ENCODE results near the gene SPOCK1.

Gene SPOCK1

DNA sequence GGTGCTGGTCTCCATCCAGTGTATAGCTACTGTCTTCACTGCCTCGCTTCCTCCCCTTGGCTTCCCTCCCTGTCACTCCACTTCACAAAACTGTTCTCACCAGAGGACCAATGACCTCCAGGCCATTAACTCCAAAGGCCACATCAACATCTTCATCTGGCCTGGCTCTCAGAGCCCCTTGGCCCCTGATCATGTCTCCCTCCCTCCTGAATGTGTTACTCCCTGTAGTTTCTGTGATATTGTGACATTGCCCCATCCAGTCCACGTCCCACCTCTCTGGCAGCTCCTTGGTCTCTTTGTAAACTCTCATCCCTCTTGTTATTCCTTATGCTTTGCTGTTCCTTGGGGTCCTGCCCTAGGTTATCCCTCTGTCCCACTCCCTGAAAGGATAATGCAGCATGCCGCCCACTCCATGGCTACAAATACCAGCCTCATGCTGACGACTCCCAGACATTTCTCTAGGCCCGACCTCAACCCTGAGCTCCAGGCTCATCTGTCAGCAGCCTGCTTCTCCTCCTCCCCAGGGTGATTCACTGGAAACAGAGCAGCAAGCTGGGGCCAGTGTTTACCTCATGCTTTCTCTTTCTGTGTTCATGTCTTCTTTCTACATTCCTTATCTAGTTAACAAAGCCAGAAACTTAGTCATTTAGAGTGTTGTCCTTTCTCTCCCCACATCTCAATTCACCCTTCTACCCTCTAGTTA is 312.2 kb downstream of the SPOCK1 start:
- no peak for DNase-seq

DNA sequence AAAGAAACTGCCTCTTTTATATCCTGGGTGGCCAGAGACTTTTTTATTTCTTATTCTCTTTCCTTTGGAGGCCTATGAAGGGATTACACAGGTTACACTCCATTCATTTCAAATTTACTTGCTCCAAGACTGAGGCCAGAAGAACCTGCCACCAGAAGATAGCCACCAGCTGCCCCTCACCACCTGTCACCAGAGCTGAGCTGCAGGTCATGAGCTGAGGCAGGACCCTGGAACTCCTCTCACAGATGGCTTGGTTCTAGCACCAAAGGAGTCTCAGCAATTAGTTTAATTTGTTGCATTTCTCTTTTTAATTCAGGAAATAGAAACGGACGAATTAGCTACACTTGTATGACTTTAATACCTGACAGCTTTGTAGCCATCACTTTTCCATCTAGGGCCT is 313.9 kb downstream of the SPOCK1 start:
- peak; percentile 6 for DNase-seq

DNA sequence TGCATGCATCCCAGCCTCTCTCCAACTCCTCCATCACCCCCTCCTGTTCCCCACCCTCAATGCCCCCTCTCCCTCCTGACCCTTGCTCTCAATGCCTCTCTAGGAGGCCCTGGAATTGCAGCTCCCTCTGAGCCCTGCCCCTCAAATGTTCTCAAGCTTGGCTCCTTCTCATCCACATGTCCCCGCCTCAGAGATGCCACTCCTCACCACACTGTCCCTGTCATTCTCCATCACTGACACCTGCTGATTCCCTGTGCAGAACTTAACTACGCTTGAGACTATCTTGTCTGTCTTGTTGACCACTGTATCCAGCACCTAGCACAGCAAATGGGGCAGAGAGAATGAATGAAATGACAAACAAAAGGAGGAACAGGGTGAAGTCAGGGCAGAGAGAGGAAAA is 314.4 kb downstream of the SPOCK1 start:
- DNase-seq: no peak

DNA sequence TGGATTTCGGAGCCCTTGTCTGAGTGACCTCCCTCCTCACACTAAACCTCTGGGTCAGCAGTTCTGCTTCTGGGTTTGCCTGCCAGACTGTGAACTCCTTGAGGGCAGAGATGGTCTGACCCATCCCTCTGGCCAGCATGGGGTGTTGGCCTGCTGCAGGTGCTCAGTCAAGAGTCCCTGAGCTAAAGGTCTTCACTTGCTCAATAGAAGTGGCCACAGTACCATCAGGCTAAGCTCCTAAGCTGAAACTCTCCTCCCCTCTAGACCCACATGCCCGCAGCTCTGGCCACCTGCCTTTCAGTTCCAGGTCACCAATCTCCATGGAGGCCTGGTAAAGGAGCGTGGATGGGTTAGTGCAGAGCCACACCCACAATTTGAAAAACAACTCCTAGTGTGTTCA is 316.6 kb downstream of the SPOCK1 start:
- no peak for DNase-seq

DNA sequence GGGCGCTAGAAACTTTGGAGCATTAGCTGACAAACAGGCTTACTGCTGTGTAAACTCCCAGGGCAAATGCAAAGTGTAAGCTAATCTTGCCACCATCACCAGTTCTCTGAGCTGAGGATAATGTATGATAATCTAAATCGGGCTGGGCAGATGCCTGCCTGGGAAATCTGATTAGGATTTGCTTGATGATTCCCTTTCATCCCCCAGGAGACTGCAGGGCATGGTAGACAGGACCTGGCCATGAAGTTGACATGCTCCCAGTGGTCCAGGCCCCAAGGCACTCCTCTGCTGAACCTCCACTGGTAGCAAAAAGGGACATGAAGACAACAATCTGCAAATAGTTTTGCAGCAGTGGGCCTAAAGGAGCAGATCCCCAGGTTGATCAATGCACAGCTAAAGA is 317.5 kb downstream of the SPOCK1 start:
- peak; percentile 97 for DNase-seq

DNA sequence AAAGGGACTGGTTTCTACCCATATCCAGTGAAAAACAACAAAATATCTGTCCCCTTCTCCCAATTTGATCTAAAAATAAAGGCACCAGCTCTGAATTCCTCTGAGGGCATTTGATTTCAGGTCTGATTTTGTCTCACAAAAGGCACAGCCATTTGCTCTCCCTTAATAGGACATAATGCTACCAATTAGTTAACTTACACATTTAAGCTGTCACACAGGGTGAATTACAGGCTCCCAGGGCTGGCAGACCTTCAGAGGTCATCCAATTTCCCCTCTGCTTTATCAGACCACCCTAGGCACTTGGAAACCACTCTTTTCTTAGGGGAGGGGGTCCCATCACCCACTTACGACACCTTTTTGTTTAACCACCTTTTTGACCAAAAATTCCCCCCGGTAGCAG is 319.9 kb downstream of the SPOCK1 start:
- peak; percentile 68 for DNase-seq

DNA sequence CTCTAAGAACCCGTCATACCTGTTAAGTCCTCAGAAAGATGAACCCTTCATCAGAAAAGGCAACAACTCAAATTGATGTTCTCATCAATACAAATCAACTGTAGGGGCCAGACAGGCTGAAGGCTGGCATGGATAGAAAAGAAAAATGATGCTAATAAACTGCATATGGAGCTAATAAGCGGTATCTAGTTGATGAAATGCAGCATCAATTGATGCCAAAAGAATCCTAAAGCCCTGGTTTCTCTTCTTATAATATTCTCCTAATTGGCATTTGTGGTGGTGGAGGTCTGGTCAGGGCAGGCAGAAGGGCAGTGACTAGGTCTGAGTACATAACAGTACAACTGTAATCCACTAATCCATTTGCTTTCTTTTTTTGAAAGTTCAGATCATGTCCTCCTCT is 322.5 kb downstream of the SPOCK1 start:
- DNase-seq: no peak

DNA sequence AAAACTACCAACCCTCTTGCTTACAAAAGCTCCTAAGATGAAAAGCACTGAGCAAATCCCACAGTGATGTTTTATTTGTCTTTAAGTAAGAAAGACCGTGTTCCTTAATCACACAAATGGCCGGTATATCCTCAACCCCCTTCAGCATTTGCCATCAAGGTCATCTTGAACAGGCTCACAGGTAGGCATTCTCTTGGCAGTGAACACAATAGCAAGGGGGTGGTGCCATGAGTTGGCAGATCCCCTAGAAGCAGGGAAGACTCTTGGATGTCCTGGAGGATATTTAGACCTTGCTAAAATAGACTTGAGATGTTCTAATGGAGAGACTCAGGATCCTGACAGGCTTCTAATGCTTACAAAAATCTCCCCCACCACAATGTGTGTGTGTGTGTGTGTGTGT is 323.0 kb downstream of the SPOCK1 start:
- no peak for DNase-seq

DNA sequence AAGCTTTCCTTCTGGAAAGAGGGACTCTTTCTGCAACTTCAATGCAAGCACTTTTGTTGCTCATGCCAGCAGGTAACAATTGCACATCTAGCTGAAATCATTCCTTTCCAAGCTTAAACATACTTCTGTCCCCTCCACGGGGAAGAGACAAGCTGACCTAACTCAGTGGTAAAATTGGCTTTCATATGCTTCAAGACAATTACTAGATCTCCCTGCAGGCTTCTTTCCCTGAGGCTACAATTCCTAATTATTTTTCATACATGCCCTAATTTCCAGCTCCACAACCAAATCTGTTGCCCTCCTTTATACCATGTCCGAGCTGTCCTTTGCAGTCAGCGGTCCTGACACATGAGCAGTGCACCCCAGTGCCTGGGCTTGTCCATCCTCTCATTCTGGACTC is 324.9 kb downstream of the SPOCK1 start:
- DNase-seq: no peak

DNA sequence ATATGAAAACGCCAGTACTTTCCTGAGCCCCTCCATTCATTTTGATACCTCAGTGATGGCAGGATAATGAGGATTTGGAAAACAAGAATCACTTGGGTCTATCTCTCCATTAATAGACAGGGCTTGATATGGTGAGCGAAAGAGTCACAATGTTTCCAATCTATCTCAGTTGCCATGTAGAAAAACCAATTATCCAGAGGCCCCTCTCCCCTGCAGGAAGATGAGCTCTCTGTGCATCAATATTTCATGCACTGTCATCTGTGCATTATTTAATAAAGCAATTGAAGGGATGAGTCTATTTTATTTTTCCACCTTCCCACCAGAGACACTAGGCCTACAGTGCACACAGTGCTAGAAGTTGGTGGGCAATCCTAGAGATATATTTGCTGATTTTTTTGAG is 326.9 kb downstream of the SPOCK1 start:
- DNase-seq: no peak

DNA sequence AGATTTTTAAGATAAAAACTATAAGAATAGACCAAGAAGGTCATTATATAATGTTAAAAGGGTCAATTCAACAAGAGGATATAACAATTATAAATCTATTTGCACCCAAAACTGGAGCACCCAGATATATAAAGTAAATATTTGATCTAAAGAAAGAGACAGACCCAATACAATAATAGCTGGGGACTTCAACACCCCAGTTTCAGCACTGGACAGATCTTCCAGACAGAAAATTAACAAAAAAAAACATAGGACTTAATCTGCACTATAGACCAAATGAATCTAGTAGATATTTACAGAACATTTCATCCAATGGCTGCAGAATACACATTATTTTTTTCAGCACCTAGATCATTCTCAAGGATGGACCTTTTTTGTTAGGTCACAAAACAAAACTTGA is 331.9 kb downstream of the SPOCK1 start:
- DNase-seq: no peak

DNA sequence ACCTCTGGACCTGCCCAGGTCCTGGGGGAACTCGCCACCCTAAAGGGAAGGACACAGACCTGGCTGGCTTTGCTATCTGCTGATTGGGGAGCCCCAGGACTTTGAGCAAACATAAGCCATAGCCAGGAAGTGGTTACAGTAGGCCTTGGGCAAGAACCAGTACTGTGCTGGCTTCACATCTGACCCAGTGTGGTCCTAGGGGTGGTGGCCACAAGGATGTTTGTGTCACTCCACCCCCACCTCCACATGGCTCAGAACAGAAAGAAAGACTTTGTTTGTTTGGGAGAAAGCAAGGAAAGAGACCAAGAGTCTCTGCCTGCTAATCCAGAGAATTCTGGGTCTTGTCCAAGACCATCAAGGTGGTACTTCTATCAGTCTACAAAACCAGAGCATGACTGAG is 334.2 kb downstream of the SPOCK1 start:
- no peak for DNase-seq

DNA sequence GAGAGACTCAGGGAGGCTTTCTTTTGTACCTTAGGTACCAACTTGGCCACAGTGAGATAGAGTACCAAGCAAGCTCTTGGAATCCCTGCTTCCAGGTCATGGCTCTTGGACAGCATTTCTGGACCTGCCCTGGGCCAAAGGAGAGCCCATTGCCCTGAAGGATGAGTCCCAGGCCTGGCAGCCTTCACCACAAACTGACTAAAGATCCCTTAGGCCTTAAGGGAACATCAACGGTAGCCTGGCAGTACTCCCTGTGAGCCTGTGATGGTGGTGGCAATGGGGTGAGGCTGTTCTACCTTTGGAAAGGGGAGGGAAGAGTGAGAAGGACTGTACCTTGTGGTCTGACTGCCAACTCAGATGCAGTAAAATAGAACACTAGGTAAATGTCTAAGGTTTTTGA is 334.6 kb downstream of the SPOCK1 start:
- no peak for DNase-seq

DNA sequence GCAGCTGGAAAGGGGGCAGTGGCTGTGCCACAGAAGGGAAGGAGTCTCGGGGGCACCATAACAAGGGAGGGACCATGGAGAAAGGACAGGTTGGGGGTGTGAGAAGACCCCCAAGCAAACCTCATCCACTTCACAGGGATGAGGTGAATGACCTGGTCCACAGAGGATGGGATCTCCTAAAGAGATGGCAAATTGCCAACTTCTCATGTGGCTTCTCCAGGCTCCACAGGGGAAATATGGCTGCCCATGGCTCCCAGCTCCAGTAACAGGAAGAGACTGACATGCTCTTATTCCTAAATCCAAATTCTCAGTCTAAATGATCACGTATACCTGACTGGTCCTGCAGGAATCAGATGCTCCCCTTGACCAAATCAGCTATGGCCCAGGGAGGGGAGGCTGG is 340.4 kb downstream of the SPOCK1 start:
- DNase-seq: no peak

DNA sequence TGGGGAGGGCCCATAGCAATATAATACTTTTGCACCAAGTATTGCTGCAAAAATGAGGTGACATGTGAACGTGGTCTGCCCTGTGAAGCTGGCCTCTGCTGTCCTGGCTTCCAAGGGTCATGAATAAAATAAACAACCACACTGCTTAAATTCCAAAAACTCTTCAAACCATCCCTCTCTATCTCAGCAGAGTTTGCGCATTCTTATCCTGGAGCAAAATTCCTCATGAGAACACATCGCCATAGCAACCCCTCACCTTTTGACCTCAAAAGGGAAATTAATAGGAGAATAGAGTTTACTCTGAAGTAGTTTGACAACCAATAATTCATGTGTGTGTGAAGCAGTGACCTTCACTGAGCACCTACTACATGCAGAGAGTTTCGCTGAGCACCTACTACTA is 342.9 kb downstream of the SPOCK1 start:
- no peak for DNase-seq

DNA sequence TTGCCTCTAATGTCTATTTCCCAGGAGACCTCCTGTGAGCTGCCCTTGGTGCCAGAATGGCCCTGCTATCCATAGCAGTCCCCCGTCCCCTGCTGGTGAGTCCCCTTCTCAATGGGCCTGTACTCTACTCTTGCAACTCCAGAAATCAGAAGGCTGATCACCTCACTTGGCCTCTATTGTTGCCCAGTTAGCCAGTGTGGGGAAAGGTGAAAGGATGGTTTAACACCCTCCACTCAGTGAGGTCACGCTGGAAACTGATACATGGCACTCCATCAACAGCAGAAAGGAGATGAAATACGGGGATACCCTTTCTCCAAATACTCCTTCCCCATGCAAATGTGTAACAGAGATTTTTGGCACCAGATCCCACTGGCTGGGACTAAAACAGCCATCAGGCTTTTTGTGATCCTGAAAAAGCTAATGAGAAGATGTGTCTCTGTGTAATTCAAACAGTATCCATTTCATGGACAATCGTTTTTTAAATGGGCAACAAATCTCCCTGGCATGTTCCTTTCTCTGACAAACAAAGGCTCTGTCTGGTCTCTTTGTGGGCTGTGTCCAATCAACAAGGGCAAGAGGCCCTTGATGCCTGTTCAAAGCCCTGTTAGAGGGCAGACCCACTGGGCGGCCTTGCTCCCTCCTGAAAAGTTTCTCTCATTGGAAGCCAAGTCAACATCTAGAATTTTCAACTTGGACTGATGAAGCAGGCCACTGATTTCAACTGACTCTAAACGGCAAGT is 343.7 kb downstream of the SPOCK1 start:
- no peak for DNase-seq

DNA sequence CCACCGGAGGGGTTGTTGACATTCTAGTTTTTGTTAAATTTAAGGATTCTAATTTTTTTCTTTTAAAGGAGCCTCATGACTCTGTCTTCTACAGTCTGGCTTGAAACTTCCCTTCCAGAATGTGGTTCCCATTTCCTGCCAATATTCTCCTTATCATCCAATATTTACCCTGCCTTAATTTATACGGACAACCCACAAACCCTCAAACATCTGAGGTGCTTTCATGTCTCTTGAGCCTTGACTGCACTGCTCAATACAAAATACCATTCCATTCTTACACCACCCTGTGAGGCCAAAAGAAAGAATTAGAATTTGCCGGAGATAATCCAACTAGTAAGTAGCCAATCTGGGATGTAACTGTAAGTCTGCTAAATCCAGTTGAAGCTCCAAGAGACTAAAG is 346.5 kb downstream of the SPOCK1 start:
- DNase-seq: peak; percentile 87

DNA sequence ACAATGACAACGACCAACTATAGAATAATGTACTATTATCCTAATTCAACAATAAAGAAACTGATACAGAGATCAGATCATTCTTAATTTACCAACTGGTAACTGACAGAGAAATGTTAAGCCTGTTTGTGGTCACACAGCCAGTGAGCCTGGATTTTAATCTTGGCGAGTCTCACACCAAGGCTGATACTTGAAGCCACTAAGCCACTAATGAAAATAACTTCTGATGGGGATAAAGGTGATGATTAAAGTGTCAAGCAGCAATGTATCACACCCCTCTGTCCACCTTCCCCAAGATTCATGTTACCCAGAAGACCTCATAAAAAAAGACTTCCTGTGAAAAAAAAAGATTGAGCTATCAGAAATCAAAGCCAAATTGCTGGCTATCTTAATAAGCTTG is 350.5 kb downstream of the SPOCK1 start:
- DNase-seq: peak; percentile 74

DNA sequence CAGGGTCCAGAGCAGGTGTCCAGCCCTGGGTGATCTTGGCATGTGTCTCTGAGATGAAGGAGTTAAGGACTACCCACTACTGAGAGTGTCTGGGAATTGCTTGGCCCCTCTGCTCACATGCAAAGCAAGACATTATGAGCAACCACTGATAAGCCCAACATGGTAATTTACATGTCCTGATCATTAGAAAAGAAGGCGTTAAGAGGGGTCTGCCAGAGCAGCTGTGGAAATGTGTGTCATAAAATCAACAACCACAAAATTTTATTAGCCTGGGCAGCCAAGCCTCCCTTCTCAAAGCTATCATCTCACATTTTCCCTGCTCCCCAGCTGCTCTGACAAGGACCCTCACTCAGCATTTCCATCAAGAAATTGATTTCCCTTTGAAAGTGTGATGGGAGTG is 351.0 kb downstream of the SPOCK1 start:
- DNase-seq: no peak

DNA sequence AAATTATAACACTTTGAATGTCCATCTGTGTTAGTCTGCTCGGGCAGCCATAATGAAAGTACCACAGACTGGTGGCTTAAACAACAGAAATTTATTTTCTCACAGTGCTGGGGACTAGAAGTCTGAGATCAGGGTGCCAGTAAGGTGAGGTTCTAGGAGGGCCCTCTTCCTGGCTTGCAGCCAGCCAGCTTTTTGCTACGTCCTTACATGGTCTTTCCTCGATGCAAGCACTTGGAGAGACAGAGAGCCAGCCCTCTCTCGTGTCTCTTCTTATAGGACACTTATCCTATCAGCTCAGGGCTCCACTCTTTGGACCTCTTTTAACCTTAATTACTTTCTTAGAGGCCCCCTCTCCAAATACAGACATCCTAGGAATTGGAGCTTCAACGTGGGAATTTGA is 351.8 kb downstream of the SPOCK1 start:
- peak; percentile 29 for DNase-seq

DNA sequence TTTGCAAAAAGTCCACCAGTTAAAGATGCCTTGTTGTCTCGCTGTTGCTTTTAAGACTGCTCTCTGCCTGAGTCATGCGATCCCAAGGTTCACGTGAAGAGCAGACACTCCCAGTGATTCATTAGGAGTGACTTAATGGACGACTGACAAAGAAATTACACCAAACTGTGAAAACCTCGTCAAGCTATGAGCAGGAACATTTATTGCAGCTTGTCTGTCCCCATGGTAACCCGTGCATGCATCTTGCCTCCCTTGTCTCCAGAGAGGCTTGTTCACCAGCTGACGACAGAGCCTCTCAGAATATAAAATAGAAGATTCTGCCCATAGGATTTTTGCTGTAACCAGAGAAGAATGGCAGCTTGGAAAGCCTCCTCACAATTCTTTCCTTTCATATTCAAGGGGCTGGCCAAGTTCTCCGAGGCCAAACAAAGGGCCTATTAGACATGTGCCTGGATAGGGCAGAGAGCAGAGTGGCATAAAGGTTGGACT is 352.7 kb downstream of the SPOCK1 start:
- no peak for DNase-seq

DNA sequence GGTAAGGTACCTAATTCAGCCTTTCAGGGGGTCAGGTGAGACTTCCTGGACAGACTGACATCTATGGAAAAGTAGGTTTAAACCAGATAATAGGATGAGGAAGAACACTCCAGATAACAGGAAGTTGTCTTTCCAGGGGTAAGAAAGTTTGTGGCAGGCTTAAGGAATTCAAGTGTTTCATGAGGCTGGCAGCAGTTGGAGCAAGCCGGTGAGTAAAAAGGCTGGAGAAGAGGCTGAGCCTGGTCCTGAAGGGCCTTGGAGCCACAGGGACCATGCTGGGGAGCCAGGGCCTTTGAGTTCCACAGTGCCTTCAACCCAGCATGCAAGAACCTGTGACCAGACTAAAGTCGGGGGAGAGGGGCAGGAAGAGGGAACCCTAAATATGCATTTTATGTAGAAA is 353.4 kb downstream of the SPOCK1 start:
- no peak for DNase-seq

DNA sequence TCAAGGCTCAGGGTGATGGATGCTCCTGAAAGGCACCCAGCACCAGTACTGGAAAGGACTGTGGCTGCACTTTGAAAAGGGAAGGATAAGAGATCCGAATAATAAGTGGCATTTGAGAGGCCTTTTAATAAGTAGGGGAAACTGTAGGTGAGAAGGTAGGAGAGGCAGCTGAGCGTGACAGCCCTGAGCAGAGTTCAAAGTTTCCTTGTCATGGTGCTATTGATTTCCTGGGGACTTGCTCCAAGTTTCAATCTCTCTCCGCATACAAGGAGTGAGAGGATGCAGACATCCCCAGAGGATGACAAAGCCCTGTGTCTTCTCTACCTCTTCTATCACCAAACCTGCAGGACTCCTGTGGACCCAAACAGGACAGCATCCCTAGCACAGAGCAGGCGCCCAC is 354.5 kb downstream of the SPOCK1 start:
- no peak for DNase-seq

DNA sequence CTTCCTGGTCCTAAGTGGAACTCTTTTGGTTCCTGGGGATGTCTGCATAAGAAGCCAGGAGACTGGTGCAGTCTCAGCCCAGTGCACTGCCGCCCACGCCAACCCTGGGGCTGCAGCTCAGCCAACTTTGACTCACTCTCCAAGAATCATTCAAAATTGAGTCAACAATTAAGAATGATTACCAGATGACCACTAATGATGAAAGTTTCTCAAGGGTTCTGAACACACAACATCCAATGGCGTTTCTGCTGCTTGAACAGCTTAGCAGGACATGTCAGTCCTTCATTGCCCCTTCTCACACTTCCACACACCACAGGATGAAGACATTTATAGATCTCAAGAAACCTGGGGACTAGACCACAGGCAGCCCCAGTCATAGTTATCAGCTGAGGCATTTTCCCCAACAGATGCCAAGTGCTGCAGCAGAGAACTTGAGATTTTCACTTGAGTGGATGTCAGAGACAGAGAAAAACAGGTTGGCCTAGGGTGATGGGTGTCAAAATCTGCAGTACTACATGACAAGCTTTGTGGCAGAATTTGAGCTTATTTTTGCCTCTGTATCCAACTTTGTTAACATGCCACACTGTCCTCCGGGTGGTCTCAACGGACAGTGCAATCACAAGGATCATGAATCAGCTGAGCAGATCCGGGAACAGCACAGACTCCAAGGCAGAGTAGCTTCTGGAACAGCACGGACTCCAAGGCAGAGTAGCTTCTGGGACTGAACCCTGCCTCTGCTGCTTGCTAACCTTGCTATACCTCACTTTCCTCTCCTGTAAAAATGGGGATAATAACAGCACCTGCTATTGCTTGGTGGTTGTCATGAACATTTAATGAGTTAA is 356.1 kb downstream of the SPOCK1 start:
- no peak for DNase-seq
